Ishikawa (cell line): ENCODE results near the gene ACSS1.

Experiments
- CEBPB ChIP-seq: IDR thresholded peaks from 2 replicates; pipeline ENCODE4 v1.6.1; 2012
- CREB1 ChIP-seq: IDR thresholded peaks from 2 replicates; pipeline ENCODE4 v1.6.1; 2012; ENCODE audit warnings: low read depth
- EGR1 ChIP-seq: IDR thresholded peaks from 2 replicates; pipeline ENCODE4 v1.6.1; 2012
- EP300 ChIP-seq: IDR thresholded peaks from 2 replicates; pipeline ENCODE4 v1.6.1; 2012; ENCODE audit warnings: borderline replicate concordance
- FOXM1 ChIP-seq: IDR thresholded peaks from 2 replicates; pipeline ENCODE4 v1.6.1; 2012; ENCODE audit warnings: low read depth, borderline replicate concordance
- MAX ChIP-seq: IDR thresholded peaks from 2 replicates; pipeline ENCODE4 v1.6.1; 2012
- NFIC ChIP-seq: IDR thresholded peaks from 2 replicates; pipeline ENCODE4 v1.6.1; 2012
- RAD21 ChIP-seq: IDR thresholded peaks from 2 replicates; pipeline ENCODE4 v1.6.1; 2012; ENCODE audit warnings: low read depth
- REST ChIP-seq: IDR thresholded peaks from 2 replicates; pipeline ENCODE4 v1.6.1; 2012; ENCODE audit warnings: low read depth, mild to moderate bottlenecking
- TAF1 ChIP-seq: IDR thresholded peaks from 2 replicates; pipeline ENCODE4 v1.6.1; 2012; ENCODE audit warnings: low read depth, mild to moderate bottlenecking
- TCF12 ChIP-seq: IDR thresholded peaks from 2 replicates; pipeline ENCODE4 v1.6.1; 2012; ENCODE audit warnings: low read depth
- TEAD4 ChIP-seq: IDR thresholded peaks from 2 replicates; pipeline ENCODE4 v1.6.1; 2012
- USF1 ChIP-seq: IDR thresholded peaks from 2 replicates; pipeline ENCODE4 v1.6.1; 2012
- YY1 ChIP-seq: IDR thresholded peaks from 2 replicates; pipeline ENCODE4 v1.6.1; 2012; ENCODE audit warnings: low read depth
- ZBTB7A ChIP-seq: IDR thresholded peaks from 2 replicates; pipeline ENCODE4 v1.6.1; 2012; ENCODE audit warnings: low read depth

The ACSS1 gene

GRCh38 chr20:25058051-25058846, at the start of gene ACSS1:
Gene ACSS1 (minus strand): TSS chr20:25058139. CDS start chr20:25058102, 37 bp downstream.
- TF ChIP-seq MAX (peak; percentile 87), TAF1 (no peak)

GRCh38 chr20:25103526-25103925, 45.6 kb upstream of the ACSS1 start:
- TF ChIP-seq EGR1 (no peak), MAX (no peak), TAF1 (no peak), FOXM1 (no peak), CEBPB (no peak), CREB1 (no peak), YY1 (no peak), TCF12 (no peak), NFIC (no peak), ZBTB7A (no peak), RAD21 (no peak), EP300 (no peak), TEAD4 (no peak), USF1 (no peak), REST (no peak)

- TF ChIP-seq TCF12 (no peak), CREB1 (no peak)
Observed at GRCh38 chr20:25100914-25101313, 43.0 kb upstream of the ACSS1 start.

- TF ChIP-seq NFIC (no peak), RAD21 (no peak), TCF12 (no peak), FOXM1 (no peak), EP300 (no peak), USF1 (no peak), CREB1 (no peak), TAF1 (no peak), TEAD4 (no peak), CEBPB (no peak), MAX (no peak), ZBTB7A (no peak), REST (no peak), YY1 (no peak), EGR1 (no peak)
Observed at GRCh38 chr20:25099601-25100140, 41.7 kb upstream of the ACSS1 start.

GRCh38 chr20:25097498-25097897, 39.6 kb upstream of the ACSS1 start:
- no peak for TF ChIP-seq RAD21
- TF ChIP-seq YY1, result no peak
- TF ChIP-seq CREB1, result no peak
- TF ChIP-seq EP300, result no peak
- TF ChIP-seq USF1, result no peak
- no peak for TF ChIP-seq NFIC
- no peak for TF ChIP-seq ZBTB7A
- no peak for TF ChIP-seq EGR1
- TF ChIP-seq TCF12, result no peak
- TF ChIP-seq FOXM1, result no peak
- TF ChIP-seq MAX, result no peak
- TF ChIP-seq REST, result no peak
- TF ChIP-seq TEAD4, result no peak
- TF ChIP-seq CEBPB, result no peak
- TF ChIP-seq TAF1, result no peak
